ENCODE measurements around the gene ATP5F1B. TPM values are rescaled to one million over a fixed set of nuclear protein-coding genes. Genes with fewer than 3 reads are reported as not detected.
A peak's percentile ranks its signal among the peaks of the same experiment; 100 is the strongest.
"Not testable (repeated sequence)": the region's sequence is repeated elsewhere in the genome, so short reads cannot be mapped to it uniquely, and the experiment has no call there.

ATP5F1B gene
- polyA plus RNA-seq, 1 donor, result 1,192 TPM

GRCh38 chr12:56657416-56658379 is 11.9 kb upstream of the ATP5F1B start:
- DNase-seq, result no peak

- DNase-seq, result not testable (repeated sequence)
These were observed 8.0 kb upstream of the ATP5F1B start for GRCh38 chr12:56653781-56654180.

- not testable (repeated sequence) for DNase-seq
These were observed 2.2 kb upstream of the ATP5F1B start for GRCh38 chr12:56648023-56648422.

GRCh38 chr12:56645201-56645716 is 525 bp downstream of the ATP5F1B start:
- no peak for DNase-seq

GRCh38 chr12:56644654-56645053 is 1.1 kb downstream of the ATP5F1B start:
- DNase-seq, result no peak

GRCh38 chr12:56641219-56641618 is 4.6 kb downstream of the ATP5F1B start:
- no peak for DNase-seq

- no peak for DNase-seq
These were observed 8.2 kb downstream of the ATP5F1B start for GRCh38 chr12:56637621-56638020.

- DNase-seq, result peak; percentile 99
These were observed 8.9 kb downstream of the ATP5F1B start for GRCh38 chr12:56636675-56637540.

- DNase-seq, result peak; percentile 84
These were observed 9.7 kb downstream of the ATP5F1B start for GRCh38 chr12:56635806-56636674.

GRCh38 chr12:56634837-56635791 is 10.7 kb downstream of the ATP5F1B start:
- no peak for DNase-seq

GRCh38 chr12:56634242-56634836 is 11.4 kb downstream of the ATP5F1B start:
- peak; percentile 72 for DNase-seq

- no peak for DNase-seq
These were observed 12.1 kb downstream of the ATP5F1B start for GRCh38 chr12:56633468-56634241.

GRCh38 chr12:56632701-56633467 is 12.9 kb downstream of the ATP5F1B start:
- DNase-seq, result no peak

GRCh38 chr12:56631790-56632700 is 13.7 kb downstream of the ATP5F1B start:
- no peak for DNase-seq

GRCh38 chr12:56630180-56630632 is 15.6 kb downstream of the ATP5F1B start, which contains the start of gene BAZ2A:
Gene BAZ2A, minus strand, starts transcription at chr12:56630326. Its CDS starts 12,796 bp downstream, at chr12:56617530.
- peak; percentile 89 for DNase-seq

GRCh38 chr12:56629459-56630179 is 16.2 kb downstream of the ATP5F1B start:
- no peak for DNase-seq

Data from left kidney (tissue), 2 donors.